ENCODE data around the gene ANK2. TPM values are rescaled to one million over a fixed set of nuclear protein-coding genes. Genes with fewer than 3 reads are reported as not detected.

The ANK2 gene
- total and polyA plus RNA-seq, 2 of the 13 experiments (the other 11 are each of a cell fraction or from before 2014, with no cell fraction given) = 2.7 to 15.1 TPM

DNA sequence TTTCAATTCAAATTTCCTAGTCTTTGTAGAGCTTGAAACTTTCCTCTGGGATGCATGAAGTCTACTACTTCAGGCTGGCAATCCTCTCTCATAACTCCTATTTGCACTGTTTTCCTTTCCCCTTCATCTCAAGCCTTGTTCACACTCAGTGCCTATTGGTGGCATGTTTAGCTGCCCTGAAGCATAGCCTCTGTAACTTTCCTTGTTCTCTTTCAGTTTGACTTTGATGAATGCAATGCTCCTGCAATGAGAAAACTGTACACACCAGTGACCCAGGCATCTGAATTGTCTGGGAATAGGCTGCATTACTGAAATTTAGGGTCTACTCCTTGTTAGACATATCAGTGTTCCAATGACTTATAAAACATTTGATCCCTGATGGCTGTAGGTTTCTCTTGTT lies 81.7 kb downstream of the ANK2 start:
- no TSS peak for BruUV-seq (replicated peaks)
- ChIA-PET POLR2A (no interaction called here), CTCF (ENCODE audit: low intra/inter-chr PET ratio, low total read pairs) (no interaction called here)
- TF ChIP-seq POGZ (CRISPR knock-in tag; IDR thresholded peaks at IDR 0.05) (no peak), ZGPAT (CRISPR knock-in tag; IDR thresholded peaks at IDR 0.05) (no peak), ELK4 (CRISPR knock-in tag; IDR thresholded peaks at IDR 0.05; ENCODE audit: borderline replicate concordance) (no peak), GATAD1 (CRISPR knock-in tag; IDR thresholded peaks at IDR 0.05) (no peak), CENPT (CRISPR knock-in tag; IDR thresholded peaks at IDR 0.05; ENCODE audit: low read depth) (no peak), AGO2 (optimal IDR thresholded peaks at IDR 0.05; ENCODE audit: low read depth, low read length) (no peak), ZNF530 (CRISPR knock-in tag; IDR thresholded peaks at IDR 0.05; ENCODE audit: low read depth) (no peak)
- TF ChIP-seq, protein P1, sequence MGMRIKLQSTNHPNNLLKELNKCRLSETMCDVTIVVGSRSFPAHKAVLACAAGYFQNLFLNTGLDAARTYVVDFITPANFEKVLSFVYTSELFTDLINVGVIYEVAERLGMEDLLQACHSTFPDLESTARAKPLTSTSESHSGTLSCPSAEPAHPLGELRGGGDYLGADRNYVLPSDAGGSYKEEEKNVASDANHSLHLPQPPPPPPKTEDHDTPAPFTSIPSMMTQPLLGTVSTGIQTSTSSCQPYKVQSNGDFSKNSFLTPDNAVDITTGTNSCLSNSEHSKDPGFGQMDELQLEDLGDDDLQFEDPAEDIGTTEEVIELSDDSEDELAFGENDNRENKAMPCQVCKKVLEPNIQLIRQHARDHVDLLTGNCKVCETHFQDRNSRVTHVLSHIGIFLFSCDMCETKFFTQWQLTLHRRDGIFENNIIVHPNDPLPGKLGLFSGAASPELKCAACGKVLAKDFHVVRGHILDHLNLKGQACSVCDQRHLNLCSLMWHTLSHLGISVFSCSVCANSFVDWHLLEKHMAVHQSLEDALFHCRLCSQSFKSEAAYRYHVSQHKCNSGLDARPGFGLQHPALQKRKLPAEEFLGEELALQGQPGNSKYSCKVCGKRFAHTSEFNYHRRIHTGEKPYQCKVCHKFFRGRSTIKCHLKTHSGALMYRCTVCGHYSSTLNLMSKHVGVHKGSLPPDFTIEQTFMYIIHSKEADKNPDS (CRISPR knock-in tag; IDR thresholded peaks at IDR 0.05) = no peak
- TF ChIP-seq, protein P2, sequence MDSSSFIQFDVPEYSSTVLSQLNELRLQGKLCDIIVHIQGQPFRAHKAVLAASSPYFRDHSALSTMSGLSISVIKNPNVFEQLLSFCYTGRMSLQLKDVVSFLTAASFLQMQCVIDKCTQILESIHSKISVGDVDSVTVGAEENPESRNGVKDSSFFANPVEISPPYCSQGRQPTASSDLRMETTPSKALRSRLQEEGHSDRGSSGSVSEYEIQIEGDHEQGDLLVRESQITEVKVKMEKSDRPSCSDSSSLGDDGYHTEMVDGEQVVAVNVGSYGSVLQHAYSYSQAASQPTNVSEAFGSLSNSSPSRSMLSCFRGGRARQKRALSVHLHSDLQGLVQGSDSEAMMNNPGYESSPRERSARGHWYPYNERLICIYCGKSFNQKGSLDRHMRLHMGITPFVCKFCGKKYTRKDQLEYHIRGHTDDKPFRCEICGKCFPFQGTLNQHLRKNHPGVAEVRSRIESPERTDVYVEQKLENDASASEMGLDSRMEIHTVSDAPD (CRISPR knock-in tag; IDR thresholded peaks at IDR 0.05) = no peak
- Histone ChIP-seq H2AFZ (ENCODE audit: low read length) (no peak overlapping the region), H3K27me3 (ENCODE audit: control insufficient read depth in 1 of 2, insufficient read depth in 2 of 2, low read length in 2 of 2) (no peaks in the 10 kb centered on the region), H3K9ac (ENCODE audit: insufficient read depth, low read depth, low read length) (no peak overlapping the region), H3K27ac (ENCODE audit: extremely low read length, insufficient read depth, low read length) (no peak overlapping the region), H3K9me3 (ENCODE audit: low read length) (no peaks in the 10 kb centered on the region), H3K36me3 (replicated peaks in 1 of 2; ENCODE audit: control insufficient read depth in 1 of 2, insufficient read depth in 2 of 2, low read length in 2 of 2) (no peaks in the 10 kb centered on the region), H3K4me3 (replicated peaks in 1 of 3; ENCODE audit: insufficient read depth in 1 of 3, low read depth in 2 of 3, low read length in 3 of 3) (no peak overlapping the region), H3K4me1 (ENCODE audit: insufficient read depth, low read length) (no peaks in the 10 kb centered on the region), H3K4me2 (ENCODE audit: low read depth, low read length) (no peak overlapping the region), H4K20me1 (ENCODE audit: insufficient read depth, low read length) (no peaks in the 10 kb centered on the region), H3K79me2 (ENCODE audit: insufficient read depth, low read length) (no peaks in the 10 kb centered on the region)
- DNase-seq (ENCODE audit: low spot score) (no peak), FAIRE-seq (no peak), ATAC-seq (no peak; the same call in 2 of the 3 replicates)
- in situ Hi-C loops (cut with HindIII; ENCODE audit: extremely low pct_ligation_motif_present, low pct_unique_long_range_greater_than_20kb) (no loop called here), intact Hi-C loops (cut with micrococcal nuclease; ENCODE audit: unreplicated experiment) (no loop called here)
